Ishikawa (cell line): ENCODE data around the gene LCNL1.

Experiments used
- CEBPB ChIP-seq: IDR thresholded peaks from 2 replicates; pipeline ENCODE4 v1.6.1; 2012
- CREB1 ChIP-seq: IDR thresholded peaks from 2 replicates; pipeline ENCODE4 v1.6.1; 2012; ENCODE audit warnings: low read depth
- EGR1 ChIP-seq: IDR thresholded peaks from 2 replicates; pipeline ENCODE4 v1.6.1; 2012
- EP300 ChIP-seq: IDR thresholded peaks from 2 replicates; pipeline ENCODE4 v1.6.1; 2012; ENCODE audit warnings: borderline replicate concordance
- FOXM1 ChIP-seq: IDR thresholded peaks from 2 replicates; pipeline ENCODE4 v1.6.1; 2012; ENCODE audit warnings: low read depth, borderline replicate concordance
- NFIC ChIP-seq: IDR thresholded peaks from 2 replicates; pipeline ENCODE4 v1.6.1; 2012
- RAD21 ChIP-seq: IDR thresholded peaks from 2 replicates; pipeline ENCODE4 v1.6.1; 2012; ENCODE audit warnings: low read depth
- TAF1 ChIP-seq: IDR thresholded peaks from 2 replicates; pipeline ENCODE4 v1.6.1; 2012; ENCODE audit warnings: low read depth, mild to moderate bottlenecking
- TCF12 ChIP-seq: IDR thresholded peaks from 2 replicates; pipeline ENCODE4 v1.6.1; 2012; ENCODE audit warnings: low read depth
- TEAD4 ChIP-seq: IDR thresholded peaks from 2 replicates; pipeline ENCODE4 v1.6.1; 2012
- YY1 ChIP-seq: IDR thresholded peaks from 2 replicates; pipeline ENCODE4 v1.6.1; 2012; ENCODE audit warnings: low read depth
- ZBTB7A ChIP-seq: IDR thresholded peaks from 2 replicates; pipeline ENCODE4 v1.6.1; 2012; ENCODE audit warnings: low read depth
- TF ChIP-seq, protein P1 (sequence below): IDR thresholded peaks from 2 replicates; pipeline ENCODE4 v1.6.1; 2012
- TF ChIP-seq, protein P2 (sequence below): IDR thresholded peaks from 2 replicates; pipeline ENCODE4 v1.6.1; 2012; ENCODE audit warnings: low read depth, mild to moderate bottlenecking
- TF ChIP-seq, protein P3 (sequence below): IDR thresholded peaks from 2 replicates; pipeline ENCODE4 v1.6.1; 2012

Gene LCNL1

GRCh38 chr9:136971746-136972145, 11.0 kb upstream of the LCNL1 start:
- no peak for TF ChIP-seq TCF12
- TF ChIP-seq CEBPB = no peak
- no peak for TF ChIP-seq TEAD4
- TF ChIP-seq FOXM1 = no peak

GRCh38 chr9:136972335-136972734, 10.5 kb upstream of the LCNL1 start:
- TF ChIP-seq CEBPB (no peak), TEAD4 (no peak), FOXM1 (no peak), ZBTB7A (no peak), YY1 (no peak), EP300 (no peak), RAD21 (no peak), EGR1 (no peak)
- TF ChIP-seq, protein P1, sequence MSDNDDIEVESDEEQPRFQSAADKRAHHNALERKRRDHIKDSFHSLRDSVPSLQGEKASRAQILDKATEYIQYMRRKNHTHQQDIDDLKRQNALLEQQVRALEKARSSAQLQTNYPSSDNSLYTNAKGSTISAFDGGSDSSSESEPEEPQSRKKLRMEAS = no peak
- TF ChIP-seq, protein P2, sequence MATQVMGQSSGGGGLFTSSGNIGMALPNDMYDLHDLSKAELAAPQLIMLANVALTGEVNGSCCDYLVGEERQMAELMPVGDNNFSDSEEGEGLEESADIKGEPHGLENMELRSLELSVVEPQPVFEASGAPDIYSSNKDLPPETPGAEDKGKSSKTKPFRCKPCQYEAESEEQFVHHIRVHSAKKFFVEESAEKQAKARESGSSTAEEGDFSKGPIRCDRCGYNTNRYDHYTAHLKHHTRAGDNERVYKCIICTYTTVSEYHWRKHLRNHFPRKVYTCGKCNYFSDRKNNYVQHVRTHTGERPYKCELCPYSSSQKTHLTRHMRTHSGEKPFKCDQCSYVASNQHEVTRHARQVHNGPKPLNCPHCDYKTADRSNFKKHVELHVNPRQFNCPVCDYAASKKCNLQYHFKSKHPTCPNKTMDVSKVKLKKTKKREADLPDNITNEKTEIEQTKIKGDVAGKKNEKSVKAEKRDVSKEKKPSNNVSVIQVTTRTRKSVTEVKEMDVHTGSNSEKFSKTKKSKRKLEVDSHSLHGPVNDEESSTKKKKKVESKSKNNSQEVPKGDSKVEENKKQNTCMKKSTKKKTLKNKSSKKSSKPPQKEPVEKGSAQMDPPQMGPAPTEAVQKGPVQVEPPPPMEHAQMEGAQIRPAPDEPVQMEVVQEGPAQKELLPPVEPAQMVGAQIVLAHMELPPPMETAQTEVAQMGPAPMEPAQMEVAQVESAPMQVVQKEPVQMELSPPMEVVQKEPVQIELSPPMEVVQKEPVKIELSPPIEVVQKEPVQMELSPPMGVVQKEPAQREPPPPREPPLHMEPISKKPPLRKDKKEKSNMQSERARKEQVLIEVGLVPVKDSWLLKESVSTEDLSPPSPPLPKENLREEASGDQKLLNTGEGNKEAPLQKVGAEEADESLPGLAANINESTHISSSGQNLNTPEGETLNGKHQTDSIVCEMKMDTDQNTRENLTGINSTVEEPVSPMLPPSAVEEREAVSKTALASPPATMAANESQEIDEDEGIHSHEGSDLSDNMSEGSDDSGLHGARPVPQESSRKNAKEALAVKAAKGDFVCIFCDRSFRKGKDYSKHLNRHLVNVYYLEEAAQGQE = no peak

- no peak for TF ChIP-seq YY1
- TF ChIP-seq, protein P3, sequence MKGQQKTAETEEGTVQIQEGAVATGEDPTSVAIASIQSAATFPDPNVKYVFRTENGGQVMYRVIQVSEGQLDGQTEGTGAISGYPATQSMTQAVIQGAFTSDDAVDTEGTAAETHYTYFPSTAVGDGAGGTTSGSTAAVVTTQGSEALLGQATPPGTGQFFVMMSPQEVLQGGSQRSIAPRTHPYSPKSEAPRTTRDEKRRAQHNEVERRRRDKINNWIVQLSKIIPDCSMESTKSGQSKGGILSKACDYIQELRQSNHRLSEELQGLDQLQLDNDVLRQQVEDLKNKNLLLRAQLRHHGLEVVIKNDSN = no peak
- no peak for TF ChIP-seq FOXM1
- no peak for TF ChIP-seq RAD21
- TF ChIP-seq, protein P2 = no peak
Observed at GRCh38 chr9:136972743-136973142, 10.1 kb upstream of the LCNL1 start.

- TF ChIP-seq TAF1 = no peak
- TF ChIP-seq EP300 = no peak
- TF ChIP-seq, protein P2 = no peak
- TF ChIP-seq TEAD4 = no peak
- TF ChIP-seq CREB1 = no peak
- TF ChIP-seq NFIC = no peak
- TF ChIP-seq, protein P3 = no peak
- TF ChIP-seq RAD21 = no peak
- no peak for TF ChIP-seq TCF12
- no peak for TF ChIP-seq YY1
- TF ChIP-seq CEBPB = no peak
- TF ChIP-seq, protein P1 = no peak
- no peak for TF ChIP-seq FOXM1
- TF ChIP-seq ZBTB7A = no peak
- TF ChIP-seq EGR1 = no peak
Observed at GRCh38 chr9:136973618-136974617, 8.9 kb upstream of the LCNL1 start.
